T47D (cell line): ENCODE results near the gene ZCCHC7.

Experiments
- DNase-seq, 2 experiments: peaks; one replicate each; pipeline versions ENCODE4 v3.0.0 to v3.0.0-alpha.2; 2011 to 2012; ENCODE audit warnings: low read depth in 1 of 2, low spot score in 1 of 2
- JUND ChIP-seq: IDR thresholded peaks from 2 replicates; pipeline ENCODE4 v1.6.1; 2012; ENCODE audit warnings: low read depth
- in situ Hi-C: cut with HindIII; loops from 2 replicates; pipeline ENCODE4 v1.10.0; 2016; ENCODE audit warnings: low sequenced_read_pairs, low pct_unique_long_range_greater_than_20kb

ZCCHC7 gene

DNA sequence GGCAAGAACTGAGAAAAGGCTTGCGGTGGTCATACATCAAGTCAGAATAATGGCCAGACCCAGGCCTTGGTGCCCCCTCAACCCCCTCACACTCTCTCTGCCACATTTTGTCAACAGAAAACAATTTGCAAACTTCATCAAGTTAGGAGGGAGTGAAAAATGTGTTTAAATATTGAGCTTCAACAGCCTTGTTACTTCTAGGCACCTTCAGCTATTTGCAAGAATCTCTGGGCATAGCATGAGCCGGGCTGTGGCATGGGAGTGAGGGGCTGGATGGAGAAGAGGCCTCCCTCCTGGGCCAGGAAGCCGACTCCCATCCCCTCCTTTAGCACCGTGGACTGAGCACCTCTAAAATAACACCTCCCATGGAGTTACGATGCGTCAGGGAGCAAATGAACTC, 249.9 kb downstream of the ZCCHC7 start:
- TF ChIP-seq JUND, result no peak
- in situ Hi-C loops, result no loop called here

DNA sequence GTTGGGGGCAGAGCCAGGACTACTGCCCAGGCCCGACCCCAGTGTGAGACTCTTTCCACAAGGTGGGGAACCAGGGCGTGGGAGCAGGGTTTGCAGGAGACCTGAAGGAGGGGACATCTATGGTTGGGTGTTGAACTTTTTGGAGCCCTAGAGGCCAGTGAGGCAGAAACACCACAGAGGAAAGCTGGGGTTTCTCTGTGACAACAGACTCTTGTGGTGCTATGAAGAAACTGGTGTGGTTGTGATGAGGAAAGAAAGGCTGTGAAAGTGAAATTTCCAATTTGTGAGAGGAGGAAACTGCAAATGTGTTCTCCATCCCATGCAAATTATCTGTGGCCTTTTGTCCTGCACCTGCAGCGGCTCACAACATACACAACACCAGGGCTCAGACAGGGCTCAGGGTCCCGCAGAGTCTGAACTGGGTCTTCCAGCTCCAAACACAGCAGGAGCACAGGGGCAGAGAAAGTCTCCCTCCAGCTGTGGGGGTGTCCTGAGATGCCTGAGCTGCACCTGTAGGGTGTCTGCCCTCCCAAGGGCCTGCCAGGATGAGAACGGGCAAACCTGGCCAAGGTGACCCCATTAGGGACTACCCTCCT, 250.7 kb downstream of the ZCCHC7 start:
- TF ChIP-seq JUND, result no peak
- in situ Hi-C loops, result no loop called here
- no peak for DNase-seq

More for the DNA sequence above, 249.9 kb downstream of the ZCCHC7 start:
- no peak for DNase-seq

GRCh38 chr9:37371565-37372464, 251.4 kb downstream of the ZCCHC7 start:
- DNase-seq, result no peak
- TF ChIP-seq JUND, result no peak
- in situ Hi-C loops, result no loop called here

DNA sequence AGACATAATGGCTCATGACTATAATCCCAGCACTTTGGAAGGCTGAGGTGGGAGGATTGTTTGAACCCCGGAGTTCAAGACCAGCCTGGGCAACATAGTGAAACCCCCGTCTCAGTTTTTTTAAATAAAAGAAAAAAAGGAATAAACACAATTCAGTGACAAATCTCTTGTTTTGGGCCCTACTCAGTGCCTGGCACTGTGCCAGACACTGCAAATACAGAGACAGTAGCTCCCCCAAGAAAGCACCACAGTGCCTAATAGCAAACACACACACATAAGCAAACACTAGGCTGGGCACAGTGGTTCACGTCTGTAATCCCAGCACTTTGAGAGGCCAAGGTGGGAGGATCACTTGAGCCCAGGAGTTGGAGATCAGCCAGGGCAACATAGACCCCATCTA, 252.5 kb downstream of the ZCCHC7 start:
- no peak for TF ChIP-seq JUND
- in situ Hi-C loops, result no loop called here
- no peak for DNase-seq

DNA sequence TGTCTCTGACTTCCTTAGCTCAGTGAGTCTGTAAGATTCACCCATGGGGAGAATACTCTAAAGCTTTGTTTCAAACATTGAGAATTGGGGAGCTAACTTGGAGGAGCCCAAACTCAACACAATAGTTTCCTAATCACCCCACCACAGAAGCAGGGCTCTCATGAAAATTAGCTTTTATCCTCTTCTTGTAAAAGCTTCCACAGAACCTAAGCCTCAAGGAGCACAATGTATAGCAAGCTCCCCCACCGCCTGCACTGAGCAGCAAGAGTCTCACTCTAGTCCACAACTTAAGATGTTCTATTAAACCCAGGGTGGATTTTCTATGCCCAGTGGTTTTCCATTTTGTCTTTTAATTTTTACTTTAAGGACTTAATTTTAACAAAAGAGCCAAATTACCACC, 253.2 kb downstream of the ZCCHC7 start:
- in situ Hi-C loops, result no loop called here
- DNase-seq, result no peak
- TF ChIP-seq JUND, result no peak

DNA sequence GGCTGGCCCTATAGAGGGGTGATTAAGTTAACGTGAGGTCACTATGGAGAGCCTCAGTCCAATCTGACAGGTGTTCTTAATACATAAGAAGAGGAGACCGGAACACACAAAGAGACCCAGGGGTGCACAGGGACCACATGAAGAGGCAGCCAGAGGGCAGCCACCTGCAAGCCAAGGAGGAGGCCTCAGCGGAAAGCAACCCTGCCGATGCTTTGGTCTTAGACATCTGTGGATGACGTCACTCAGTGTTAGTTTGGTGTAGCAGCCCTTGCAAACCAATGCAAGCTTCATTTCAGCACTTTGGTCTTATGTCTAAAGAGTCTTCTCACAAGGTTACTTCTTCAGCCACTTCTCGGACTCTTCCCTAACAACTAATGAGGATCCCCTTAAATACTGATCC, 254.5 kb downstream of the ZCCHC7 start:
- TF ChIP-seq JUND, result no peak
- in situ Hi-C loops, result no loop called here

DNA sequence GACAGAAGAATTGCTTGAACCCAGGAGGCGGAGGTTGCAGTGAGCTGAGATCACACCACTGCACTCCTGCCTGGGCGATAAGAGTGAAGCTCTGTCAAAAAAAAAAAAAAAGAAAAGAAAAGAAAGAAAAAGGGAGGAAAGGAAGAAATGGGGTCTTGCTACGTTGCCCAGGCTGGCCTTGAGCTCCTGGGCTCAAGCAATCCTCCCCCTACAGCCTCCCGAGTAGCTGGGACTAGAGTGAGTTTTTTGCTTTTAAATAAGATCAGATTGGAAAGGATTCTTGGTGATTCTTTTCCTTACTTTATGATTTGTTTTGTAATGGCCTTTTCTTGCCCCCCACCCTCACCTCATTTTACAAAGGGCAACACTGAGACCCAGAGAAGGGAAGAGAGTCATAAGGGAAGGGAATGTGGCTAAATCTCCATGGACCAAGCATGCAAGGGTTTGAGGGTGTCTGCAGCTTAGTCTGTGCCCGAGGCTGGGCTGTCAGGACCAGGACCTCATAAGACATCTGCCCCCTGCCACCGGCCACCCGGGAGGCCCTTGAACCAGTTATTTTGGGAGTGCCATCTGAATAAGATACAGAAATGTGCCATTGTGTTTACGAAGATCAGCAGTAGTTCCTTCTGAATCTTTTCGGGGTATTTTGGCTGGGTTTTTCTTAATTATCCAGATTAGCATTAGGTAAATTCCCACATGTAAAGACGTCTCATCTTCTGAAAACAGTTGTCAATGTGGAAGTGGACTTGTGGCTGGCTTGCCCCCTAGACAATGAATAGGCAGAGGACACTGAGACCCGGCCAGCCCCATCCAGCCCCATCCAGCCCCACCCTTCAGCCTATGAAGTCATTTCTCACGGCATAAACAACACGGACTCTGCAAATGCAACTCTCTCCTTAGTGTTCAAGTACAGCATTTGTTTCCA, 257.6 kb downstream of the ZCCHC7 start:
- TF ChIP-seq JUND, result no peak
- in situ Hi-C loops, result no loop called here
- no peak for DNase-seq

More for the DNA sequence above, 254.5 kb downstream of the ZCCHC7 start:
- DNase-seq, result no peak

- DNase-seq, result no peak
- in situ Hi-C loops, result no loop called here
- TF ChIP-seq JUND, result no peak
Observed at GRCh38 chr9:37378613-37379004, 258.2 kb downstream of the ZCCHC7 start.

- no peak for TF ChIP-seq JUND
- no peak for DNase-seq
- in situ Hi-C loops, result no loop called here
Observed at GRCh38 chr9:37379835-37380234, 259.5 kb downstream of the ZCCHC7 start.

- in situ Hi-C loops, result no loop called here
- no peak for DNase-seq
- TF ChIP-seq JUND, result no peak
Observed at GRCh38 chr9:37380570-37380969, 260.2 kb downstream of the ZCCHC7 start.

DNA sequence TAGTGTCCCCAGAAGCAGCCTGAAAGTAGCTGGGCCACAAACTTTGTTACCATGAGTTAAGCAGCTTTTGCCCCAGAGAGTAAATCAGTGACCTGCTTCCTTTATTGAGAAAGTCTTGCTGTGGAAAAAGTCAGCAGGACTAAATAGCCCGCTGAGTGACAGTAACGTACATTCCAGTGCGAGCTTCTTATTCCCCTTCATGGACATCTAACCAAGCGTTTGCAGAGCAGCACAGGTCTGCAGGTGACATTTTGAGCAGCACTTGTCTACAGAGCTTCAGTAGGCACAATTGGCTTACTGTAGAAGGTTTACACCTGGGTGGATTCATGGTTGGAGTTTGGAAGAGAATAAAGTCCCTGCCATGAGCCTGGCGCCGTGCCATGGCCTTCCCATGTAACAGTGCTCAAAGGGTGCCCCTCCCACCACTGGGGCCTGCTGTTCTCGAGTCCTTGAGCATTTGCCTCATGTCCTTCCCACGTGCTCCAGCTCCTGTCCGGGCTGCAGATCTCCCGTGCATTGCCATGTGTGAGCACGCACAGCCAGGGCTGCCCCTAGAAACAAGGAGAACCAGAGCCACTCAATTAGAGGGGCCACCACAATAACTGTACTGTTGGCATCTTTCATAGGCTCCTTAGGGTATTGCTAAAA, 260.8 kb downstream of the ZCCHC7 start:
- TF ChIP-seq JUND, result no peak
- no peak for DNase-seq
- in situ Hi-C loops, result no loop called here
